22Rv1 (cell line): Measurements from ENCODE around the gene P2RY11.

ENCODE experiments used
- ZFX ChIP-seq: fragments of 450-650 bp; IDR thresholded peaks from 2 replicates; pipeline ENCODE4 v1.6.1; 2017; ENCODE audit warnings: antibody characterized with exemption, borderline replicate concordance
- TF ChIP-seq, protein P1 (sequence below): fragments of 450-650 bp; IDR thresholded peaks from 2 replicates; pipeline ENCODE4 v1.5.1; 2017; ENCODE audit warnings: mild to moderate bottlenecking

DNA sequence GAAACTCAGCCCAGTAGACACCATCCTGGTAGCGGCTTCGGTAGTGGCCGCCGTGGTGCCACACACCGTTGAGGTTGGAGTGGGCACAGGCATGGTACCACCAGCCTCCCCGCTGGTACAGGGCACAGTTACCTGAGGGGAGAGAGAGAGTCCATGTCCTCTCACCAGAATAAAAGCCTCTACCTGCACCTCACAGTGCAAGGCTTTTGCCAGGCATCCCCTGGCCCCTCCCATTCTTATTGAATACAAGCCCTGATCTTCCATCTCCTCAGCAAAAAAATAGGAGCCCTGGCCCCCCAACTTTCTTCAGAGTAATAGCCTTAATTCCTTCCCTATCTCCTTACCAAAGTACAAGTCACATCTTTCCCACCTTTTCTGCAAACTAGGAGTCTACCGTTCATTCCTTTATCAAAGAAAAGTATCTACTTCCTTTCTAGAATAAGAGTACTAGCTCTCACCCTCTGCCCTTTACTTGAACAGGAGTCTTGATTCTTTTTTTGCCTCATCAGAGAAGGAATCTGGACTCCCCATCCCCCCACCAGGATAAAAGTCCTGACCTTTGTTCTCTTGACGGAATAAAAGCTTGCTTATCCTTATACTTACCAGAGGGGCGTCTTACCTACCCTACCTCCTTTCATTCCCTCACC, 18.7 kb upstream of the P2RY11 start:
- TF ChIP-seq, protein P1, sequence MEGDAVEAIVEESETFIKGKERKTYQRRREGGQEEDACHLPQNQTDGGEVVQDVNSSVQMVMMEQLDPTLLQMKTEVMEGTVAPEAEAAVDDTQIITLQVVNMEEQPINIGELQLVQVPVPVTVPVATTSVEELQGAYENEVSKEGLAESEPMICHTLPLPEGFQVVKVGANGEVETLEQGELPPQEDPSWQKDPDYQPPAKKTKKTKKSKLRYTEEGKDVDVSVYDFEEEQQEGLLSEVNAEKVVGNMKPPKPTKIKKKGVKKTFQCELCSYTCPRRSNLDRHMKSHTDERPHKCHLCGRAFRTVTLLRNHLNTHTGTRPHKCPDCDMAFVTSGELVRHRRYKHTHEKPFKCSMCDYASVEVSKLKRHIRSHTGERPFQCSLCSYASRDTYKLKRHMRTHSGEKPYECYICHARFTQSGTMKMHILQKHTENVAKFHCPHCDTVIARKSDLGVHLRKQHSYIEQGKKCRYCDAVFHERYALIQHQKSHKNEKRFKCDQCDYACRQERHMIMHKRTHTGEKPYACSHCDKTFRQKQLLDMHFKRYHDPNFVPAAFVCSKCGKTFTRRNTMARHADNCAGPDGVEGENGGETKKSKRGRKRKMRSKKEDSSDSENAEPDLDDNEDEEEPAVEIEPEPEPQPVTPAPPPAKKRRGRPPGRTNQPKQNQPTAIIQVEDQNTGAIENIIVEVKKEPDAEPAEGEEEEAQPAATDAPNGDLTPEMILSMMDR = no peak
- no peak for TF ChIP-seq ZFX
